ENCODE results near the gene LRRC36. TPM values are rescaled to one million over a fixed set of nuclear protein-coding genes. Genes with fewer than 3 reads are reported as not detected.
A peak's percentile ranks its signal among the peaks of the same experiment; 100 is the strongest.

The LRRC36 gene, protein sequence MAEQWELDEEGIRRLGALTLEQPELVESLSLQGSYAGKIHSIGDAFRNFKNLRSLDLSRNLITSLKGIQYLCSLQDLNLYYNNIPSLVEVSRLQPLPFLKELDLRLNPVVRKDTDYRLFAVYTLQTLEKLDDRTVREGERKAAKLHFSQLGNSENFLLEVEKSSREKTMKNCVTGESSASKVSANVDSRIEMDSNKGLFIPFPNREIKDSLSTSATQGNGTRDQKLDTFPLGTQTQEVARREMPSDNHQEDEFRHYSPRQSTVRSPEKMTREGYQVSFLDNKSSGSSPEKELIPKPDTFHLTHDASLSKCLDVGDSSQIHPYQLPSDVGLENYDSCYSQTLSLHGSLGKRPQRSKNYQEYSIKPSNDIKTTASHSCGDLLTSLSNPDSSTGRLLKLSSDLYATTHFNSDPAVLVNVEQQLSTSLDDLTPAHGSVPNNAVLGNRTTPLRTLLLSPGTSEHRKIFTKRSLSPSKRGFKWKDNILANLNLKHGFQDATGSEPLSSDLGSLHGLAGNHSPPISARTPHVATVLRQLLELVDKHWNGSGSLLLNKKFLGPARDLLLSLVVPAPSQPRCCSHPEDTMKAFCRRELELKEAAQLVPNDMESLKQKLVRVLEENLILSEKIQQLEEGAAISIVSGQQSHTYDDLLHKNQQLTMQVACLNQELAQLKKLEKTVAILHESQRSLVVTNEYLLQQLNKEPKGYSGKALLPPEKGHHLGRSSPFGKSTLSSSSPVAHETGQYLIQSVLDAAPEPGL
- total RNA-seq = 0.49 and 0.69 TPM in 2 replicates

DNA sequence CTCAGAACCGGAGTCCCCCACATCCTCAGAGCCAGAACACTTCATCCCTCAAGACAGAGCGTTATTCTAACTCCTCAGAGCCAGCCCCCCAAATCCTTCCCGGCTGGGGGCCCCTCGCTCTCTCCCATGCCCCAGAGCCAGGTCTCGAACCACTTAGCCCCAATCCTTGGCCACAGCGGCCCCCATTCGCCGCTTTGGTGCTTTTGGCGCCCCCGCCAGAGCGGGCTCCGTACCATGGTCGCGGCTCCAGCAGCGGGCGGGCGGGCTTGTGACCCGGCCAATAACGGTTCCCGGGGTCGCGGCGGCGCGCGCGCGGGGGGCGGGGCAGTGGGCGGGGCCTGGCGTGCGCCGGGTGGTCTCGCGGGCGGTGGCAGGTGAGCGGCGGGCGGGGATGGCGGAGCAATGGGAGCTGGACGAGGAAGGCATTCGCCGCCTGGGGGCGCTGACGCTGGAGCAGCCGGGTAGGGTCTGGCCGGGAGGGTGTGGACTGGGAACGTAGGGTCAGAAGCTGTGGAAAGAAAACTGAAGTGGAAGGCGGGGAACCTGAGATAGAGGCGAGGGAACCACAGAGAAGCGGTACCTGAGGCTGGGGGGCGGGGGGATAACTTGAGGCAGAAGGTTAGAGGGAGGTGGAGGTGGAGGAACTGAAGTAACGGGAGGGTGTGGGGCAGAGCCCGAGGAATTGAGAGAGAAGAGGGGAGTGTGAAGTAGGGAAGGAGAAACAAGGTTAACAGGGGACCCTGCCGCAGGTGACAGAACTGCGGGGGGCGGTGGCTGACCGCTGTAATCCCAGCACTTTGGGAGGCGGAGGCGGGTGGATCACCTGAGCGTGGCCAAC is at the start of gene LRRC36, which contains the start of gene KCTD19:
TSS of gene LRRC36 (plus strand) at position 344 of the 838 bp plus-strand sequence. CDS start at position 392, 48 bp downstream.
TSS of gene KCTD19 (minus strand) at position 270 of the 838 bp plus-strand sequence. CDS start at position 236, 34 bp downstream.
- CTCF ChIA-PET = no interaction called here
- TF ChIP-seq, protein P1, sequence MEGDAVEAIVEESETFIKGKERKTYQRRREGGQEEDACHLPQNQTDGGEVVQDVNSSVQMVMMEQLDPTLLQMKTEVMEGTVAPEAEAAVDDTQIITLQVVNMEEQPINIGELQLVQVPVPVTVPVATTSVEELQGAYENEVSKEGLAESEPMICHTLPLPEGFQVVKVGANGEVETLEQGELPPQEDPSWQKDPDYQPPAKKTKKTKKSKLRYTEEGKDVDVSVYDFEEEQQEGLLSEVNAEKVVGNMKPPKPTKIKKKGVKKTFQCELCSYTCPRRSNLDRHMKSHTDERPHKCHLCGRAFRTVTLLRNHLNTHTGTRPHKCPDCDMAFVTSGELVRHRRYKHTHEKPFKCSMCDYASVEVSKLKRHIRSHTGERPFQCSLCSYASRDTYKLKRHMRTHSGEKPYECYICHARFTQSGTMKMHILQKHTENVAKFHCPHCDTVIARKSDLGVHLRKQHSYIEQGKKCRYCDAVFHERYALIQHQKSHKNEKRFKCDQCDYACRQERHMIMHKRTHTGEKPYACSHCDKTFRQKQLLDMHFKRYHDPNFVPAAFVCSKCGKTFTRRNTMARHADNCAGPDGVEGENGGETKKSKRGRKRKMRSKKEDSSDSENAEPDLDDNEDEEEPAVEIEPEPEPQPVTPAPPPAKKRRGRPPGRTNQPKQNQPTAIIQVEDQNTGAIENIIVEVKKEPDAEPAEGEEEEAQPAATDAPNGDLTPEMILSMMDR (IDR thresholded peaks at IDR 0.05) = no peak
- Mint-ChIP-seq H3K27ac (peak within 1 kb of the TSS; percentile 63), H3K27me3 (peaks cover 2% of the 10 kb centered on the region), H3K4me3 (peak within 1 kb of the TSS; percentile 75), H3K36me3 (ENCODE audit: low read depth) (no peaks in the 10 kb centered on the region), H3K4me1 (peaks cover 28% of the 10 kb centered on the region), H3K9me3 (no peaks in the 10 kb centered on the region)
- POLR2A ChIA-PET = interaction anchor here (0.6 to 1.1 kb wide), 2 partner anchors 100 to 362 kb away, joined by 3 to 6 read pairs; partner anchors contain the start of gene TMEM208
- intact Hi-C loops (cut with micrococcal nuclease) = loop anchor here (5.0 kb wide), 1 partner anchor 49 kb away; the partner anchor contains the start of gene PLEKHG4
- peak; percentile 56 for ATAC-seq (ENCODE audit: low read depth)
- DNase-seq = peak; percentile 60

GRCh38 chr16:67277294-67277998 is 49.2 kb upstream of the LRRC36 start:
- POLR2A ChIA-PET = no interaction called here
- no peak overlapping the region for H3K27ac Mint-ChIP-seq
- H3K4me3 Mint-ChIP-seq = peak overlapping the region; percentile 35
- ATAC-seq (ENCODE audit: low read depth) = no peak
- H3K36me3 Mint-ChIP-seq (ENCODE audit: low read depth) = peaks cover 13% of the 10 kb centered on the region
- CTCF ChIA-PET = interaction anchor here (0.6 to 0.9 kb wide), 2 partner anchors 31 to 122 kb away, joined by 3 to 4 read pairs; no protein-coding TSS in a partner anchor
- TF ChIP-seq, protein P1 (IDR thresholded peaks at IDR 0.05) = no peak
- no peak for DNase-seq
- H3K4me1 Mint-ChIP-seq = peaks cover 3% of the 10 kb centered on the region
- H3K27me3 Mint-ChIP-seq = no peaks in the 10 kb centered on the region
- intact Hi-C loops (cut with micrococcal nuclease) = loop anchor here (5.0 kb wide), 1 partner anchor 50 kb away; the partner anchor contains the start of genes KCTD19 and LRRC36
- H3K9me3 Mint-ChIP-seq = no peaks in the 10 kb centered on the region

GRCh38 chr16:67277999-67278772 is 48.4 kb upstream of the LRRC36 start:
- ATAC-seq (ENCODE audit: low read depth) = no peak
- POLR2A ChIA-PET = interaction anchor here (0.7 to 1.6 kb wide), 5 partner anchors 34 to 351 kb away, joined by 3 to 5 read pairs (median 3); partner anchors contain the start of genes ATP6V0D1 and TMEM208
- Mint-ChIP-seq H3K27me3 (no peaks in the 10 kb centered on the region), H3K4me3 (peak overlapping the region; percentile 79), H3K9me3 (no peaks in the 10 kb centered on the region), H3K27ac (no peak overlapping the region), H3K36me3 (ENCODE audit: low read depth) (peaks cover 11% of the 10 kb centered on the region), H3K4me1 (peaks cover 3% of the 10 kb centered on the region)
- CTCF ChIA-PET = interaction anchor here (0.6 to 1.5 kb wide), 4 partner anchors 18 to 188 kb away, joined by 4 to 6 read pairs (median 4); no protein-coding TSS in a partner anchor
- TF ChIP-seq, protein P1 (IDR thresholded peaks at IDR 0.05) = no peak
- DNase-seq = no peak
- intact Hi-C loops (cut with micrococcal nuclease) = loop anchor here (2.0 to 5.0 kb wide), 3 partner anchors 33 to 51 kb away; partner anchors contain the start of genes KCTD19, LRRC36 and TMEM208

Measured in activated B cell treated with CpG ODN at 0.5 μM for 24 hours (primary cell).